Gastrocnemius medialis (tissue), 4 donors: ENCODE data around the gene ZFP1. TPM values are rescaled to one million over a fixed set of nuclear protein-coding genes. Genes with fewer than 3 reads are reported as not detected.

ENCODE experiments used
- ATAC-seq, 2 donors: fragments of 150-250 bp; one replicate each; pipeline ENCODE4 v1.9.1; 2016
- DNase-seq, 2 donors: peaks; one replicate each; pipeline ENCODE4 v3.0.0-alpha.2; 2019
- H3K27ac ChIP-seq, 4 donors: fragments of 200-600 bp; sonication (generic); 1 replicate in 1 of 4; 2 replicates in 3 of 4; pipeline ENCODE4 v1.5.1; 2016 to 2018; ENCODE audit warnings: mild to moderate bottlenecking in 2 of 4, moderate library complexity in 1 of 4
- H3K27me3 ChIP-seq, 3 donors: fragments of 200-600 bp; sonication (generic) in 2 of 3; 1 replicate in 1 of 3; 2 replicates in 2 of 3; pipeline versions ENCODE4 v1.5.1 to v1.6.0; 2016 to 2019; ENCODE audit warnings: mild to moderate bottlenecking in 1 of 3, moderate library complexity in 1 of 3
- H3K36me3 ChIP-seq, 2 donors: fragments of 200-600 bp; sonication (generic) in 1 of 2; one replicate each; pipeline ENCODE4 v1.5.1; 2017 to 2018
- H3K4me1 ChIP-seq, 2 donors: fragments of 200-600 bp; sonication (generic) in 1 of 2; one replicate each; pipeline ENCODE4 v1.5.1; 2016 to 2017; ENCODE audit warnings: mild to moderate bottlenecking in 2 of 2
- H3K4me3 ChIP-seq, 4 donors: fragments of 200-600 bp; sonication (generic) in 3 of 4; 1 replicate in 1 of 4; 2 replicates in 3 of 4; pipeline ENCODE4 v1.5.1; 2016 to 2019; ENCODE audit warnings: mild to moderate bottlenecking in 2 of 4
- H3K9me3 ChIP-seq, 3 donors: fragments of 200-600 bp; sonication (generic) in 2 of 3; 1 replicate in 1 of 3; 2 replicates in 2 of 3; pipeline ENCODE4 v1.5.1; 2016 to 2019
- CTCF ChIP-seq, 5 experiments: fragments of 450-650 bp in 3 of 5; fragments of 200-600 bp in 2 of 5; sonication (generic) in 2 of 5; IDR thresholded peaks in 4 of 5; conservative IDR thresholded peaks in 1 of 5; 1 replicate in 4 of 5; 2 replicates in 1 of 5; pipeline ENCODE4 v1.5.1; 2016 to 2019; ENCODE audit warnings: antibody characterized with exemption in 5 of 5, mild to moderate bottlenecking in 3 of 5, moderate library complexity in 3 of 5
- POLR2A ChIP-seq, 2 donors: fragments of 450-650 bp; IDR thresholded peaks; one replicate each; pipeline ENCODE4 v1.6.1; 2017; ENCODE audit warnings: antibody characterized with exemption in 2 of 2, mild to moderate bottlenecking in 2 of 2, moderate library complexity in 2 of 2
- in situ Hi-C, 4 donors: fragments of 200-750 bp; cut with MboI; loops; one replicate each; pipeline versions ENCODE4 v1.15.0 to v1.8.0; 2017; ENCODE audit warnings: low sequenced_read_pairs in 4 of 4
- intact Hi-C: fragments of 100-400 bp; cut with DNase I; formaldehyde crosslinking; loops from one replicate; pipeline ENCODE4 v1.15.1; 2023; ENCODE audit warnings: low total_unique reads
- total RNA-seq, 4 donors: library from RNA; depleted of rRNA; stranded (reverse); fragments of >200 nt; gene quantifications; one replicate each; pipeline versions ENCODE4 v1.1.0 to v1.2.3, GENCODE V29; 2016

The ZFP1 gene
- total RNA-seq, 4 donors from 2014 or later: 4.1 to 11.0 (median 6.5) TPM

GRCh38 chr16:75100603-75100990, 47.7 kb upstream of the ZFP1 start:
- no peak overlapping the region for H3K4me3 ChIP-seq
- peak overlapping the region in 1 of 4 donors; percentile 80 for H3K27ac ChIP-seq

GRCh38 chr16:75101635-75102034, 46.7 kb upstream of the ZFP1 start:
- H3K4me1 ChIP-seq: peaks cover 59 to 61% of the 10 kb centered on the region in 2 donors
- ATAC-seq (no peak), DNase-seq (no peak)
- in situ Hi-C loops: no loop called here
- no peak overlapping the region for H3K4me3 ChIP-seq
- no peaks in the 10 kb centered on the region for H3K27me3 ChIP-seq
- intact Hi-C loops: no loop called here
- TF ChIP-seq CTCF (IDR thresholded peaks at IDR 0.05 in 4 of 5, conservative IDR thresholded peaks at IDR 0.05 in 1 of 5): no peak
- no peak for TF ChIP-seq POLR2A (IDR thresholded peaks at IDR 0.05)
- H3K9me3 ChIP-seq: no peaks in the 10 kb centered on the region
- no peak overlapping the region for H3K27ac ChIP-seq
- no peaks in the 10 kb centered on the region for H3K36me3 ChIP-seq

More at GRCh38 chr16:75100603-75100990, 47.7 kb upstream of the ZFP1 start:
- in situ Hi-C loops (no loop called here), intact Hi-C loops (no loop called here)
- Histone ChIP-seq H3K36me3 (no peaks in the 10 kb centered on the region), H3K9me3 (no peaks in the 10 kb centered on the region), H3K4me1 (peaks cover 49 to 51% of the 10 kb centered on the region in 2 donors), H3K27me3 (no peaks in the 10 kb centered on the region)
- ATAC-seq (no peak), DNase-seq (no peak)
- TF ChIP-seq POLR2A (IDR thresholded peaks at IDR 0.05): no peak
- no peak for TF ChIP-seq CTCF (IDR thresholded peaks at IDR 0.05 in 4 of 5, conservative IDR thresholded peaks at IDR 0.05 in 1 of 5)

- H3K9me3 ChIP-seq: no peaks in the 10 kb centered on the region
- H3K27me3 ChIP-seq: no peaks in the 10 kb centered on the region
- peak overlapping the region in 1 of 4 donors; percentile 99 for H3K27ac ChIP-seq
- intact Hi-C loops (no loop called here), in situ Hi-C loops (no loop called here)
- TF ChIP-seq POLR2A (IDR thresholded peaks at IDR 0.05) (no peak), CTCF (IDR thresholded peaks at IDR 0.05 in 4 of 5, conservative IDR thresholded peaks at IDR 0.05 in 1 of 5) (no peak)
- H3K4me3 ChIP-seq: no peak overlapping the region
- ATAC-seq (no peak), DNase-seq (no peak)
- no peaks in the 10 kb centered on the region for H3K36me3 ChIP-seq
- H3K4me1 ChIP-seq: peaks cover 66 to 67% of the 10 kb centered on the region in 2 donors
These were observed 45.7 kb upstream of the ZFP1 start for GRCh38 chr16:75102595-75102994.

GRCh38 chr16:75103994-75104393, 44.3 kb upstream of the ZFP1 start:
- ATAC-seq: no peak
- TF ChIP-seq POLR2A (IDR thresholded peaks at IDR 0.05): no peak
- no peak for TF ChIP-seq CTCF (IDR thresholded peaks at IDR 0.05 in 4 of 5, conservative IDR thresholded peaks at IDR 0.05 in 1 of 5)
- no peak for DNase-seq
- intact Hi-C loops: no loop called here
- Histone ChIP-seq H3K4me3 (no peak overlapping the region), H3K27me3 (no peaks in the 10 kb centered on the region), H3K27ac (peak overlapping the region; percentile 97 to 99 (median 97)), H3K4me1 (peaks cover 66 to 67% of the 10 kb centered on the region in 2 donors), H3K9me3 (no peaks in the 10 kb centered on the region), H3K36me3 (no peaks in the 10 kb centered on the region)
- in situ Hi-C loops: no loop called here

GRCh38 chr16:75104836-75105235, 43.5 kb upstream of the ZFP1 start:
- H3K4me3 ChIP-seq: no peak overlapping the region
- TF ChIP-seq CTCF (IDR thresholded peaks at IDR 0.05 in 4 of 5, conservative IDR thresholded peaks at IDR 0.05 in 1 of 5) (no peak), POLR2A (IDR thresholded peaks at IDR 0.05) (no peak)
- in situ Hi-C loops (loop anchor here in 2 of 4 donors (5.0 kb wide), 2 partner anchors 103 to 108 kb away; partner anchors contain the start of gene ZNRF1 (in 1 of the 2)), intact Hi-C loops (loop anchor here (5.0 kb wide), 2 partner anchors 53 to 202 kb away; no protein-coding TSS in a partner anchor)
- ATAC-seq (no peak), DNase-seq (no peak)
- H3K27ac ChIP-seq: peak overlapping the region; percentile 97 to 99 (median 97)
- no peaks in the 10 kb centered on the region for H3K27me3 ChIP-seq
- H3K4me1 ChIP-seq: peaks cover 65% of the 10 kb centered on the region in 2 donors
- no peaks in the 10 kb centered on the region for H3K9me3 ChIP-seq
- no peaks in the 10 kb centered on the region for H3K36me3 ChIP-seq
